Measurements from ENCODE around the gene DLAT. TPM values are rescaled to one million over a fixed set of nuclear protein-coding genes. Genes with fewer than 3 reads are reported as not detected.
"Not testable (repeated sequence)": the region's sequence is repeated elsewhere in the genome, so short reads cannot be mapped to it uniquely, and the experiment has no call there.

Gene DLAT
- total RNA-seq, 4 donors from 2014 or later = 33.9 to 52.0 (median 39.0) TPM

- 96% methylated on average over 6 of the region's 6 CpGs for WGBS, 2 donors
- TF ChIP-seq CTCF (IDR thresholded peaks at IDR 0.05) = no peak
- TF ChIP-seq POLR2A (IDR thresholded peaks at IDR 0.05) = no peak
- no peaks in the 10 kb centered on the region for H3K27me3 ChIP-seq
- no peak for DNase-seq
- no peaks in the 10 kb centered on the region for H3K4me1 ChIP-seq
- no peaks in the 10 kb centered on the region for H3K9me3 ChIP-seq
- peaks cover 25 to 26% of the 10 kb centered on the region in 2 donors for H3K36me3 ChIP-seq
- intact Hi-C loops (cut with DNase I) = no loop called here
- H3K4me3 ChIP-seq (replicated peaks in 1 of 3) = no peak overlapping the region
- H3K27ac ChIP-seq = no peak overlapping the region
Measured at GRCh38 chr11:112002491-112003216, 22.6 kb upstream of the DLAT start.

GRCh38 chr11:112004389-112004788 is 20.8 kb upstream of the DLAT start:
- H3K4me3 ChIP-seq (replicated peaks in 1 of 3) = no peak overlapping the region
- H3K4me1 ChIP-seq = no peaks in the 10 kb centered on the region
- H3K36me3 ChIP-seq = peaks cover 14 to 22% of the 10 kb centered on the region in 2 donors
- H3K9me3 ChIP-seq = no peaks in the 10 kb centered on the region
- DNase-seq = no peak
- TF ChIP-seq CTCF (IDR thresholded peaks at IDR 0.05) = peak in 1 of 6 experiments; percentile 10
- no peak for TF ChIP-seq POLR2A (IDR thresholded peaks at IDR 0.05)
- H3K27ac ChIP-seq = no peak overlapping the region
- H3K27me3 ChIP-seq = no peaks in the 10 kb centered on the region
- WGBS, 2 donors = 76 to 95% methylated on average over 4 of the region's 4 CpGs
- intact Hi-C loops (cut with DNase I) = no loop called here

GRCh38 chr11:112005422-112006094 is 19.6 kb upstream of the DLAT start:
- intact Hi-C loops (cut with DNase I) = no loop called here
- WGBS, 2 donors = 90 to 95% methylated on average over 11 of the region's 11 CpGs
- no peak for TF ChIP-seq CTCF (IDR thresholded peaks at IDR 0.05)
- no peak for TF ChIP-seq POLR2A (IDR thresholded peaks at IDR 0.05)
- no peak for DNase-seq
- Histone ChIP-seq H3K36me3 (peaks cover 9 to 16% of the 10 kb centered on the region in 2 donors), H3K9me3 (no peaks in the 10 kb centered on the region), H3K27ac (no peak overlapping the region), H3K4me3 (replicated peaks in 1 of 3) (no peak overlapping the region), H3K27me3 (no peaks in the 10 kb centered on the region), H3K4me1 (no peaks in the 10 kb centered on the region)

GRCh38 chr11:112006095-112006441 is 19.1 kb upstream of the DLAT start:
- H3K27me3 ChIP-seq; H3K9me3 ChIP-seq; intact Hi-C loops (cut with DNase I); DNase-seq; H3K27ac ChIP-seq; H3K4me1 ChIP-seq; H3K4me3 ChIP-seq (replicated peaks in 1 of 3): not testable (repeated sequence)
- WGBS, 2 donors = 81 to 90% methylated on average over 4 of the region's 4 CpGs
- peaks cover 9 to 12% of the 10 kb centered on the region in 2 donors for H3K36me3 ChIP-seq

GRCh38 chr11:112011451-112011850 is 13.8 kb upstream of the DLAT start:
- H3K9me3 ChIP-seq; H3K36me3 ChIP-seq; H3K27me3 ChIP-seq; H3K4me1 ChIP-seq; DNase-seq; H3K4me3 ChIP-seq (replicated peaks in 1 of 3); H3K27ac ChIP-seq; intact Hi-C loops (cut with DNase I): not testable (repeated sequence)
- 89 to 97% methylated on average over 5 of the region's 5 CpGs for WGBS, 2 donors

- no peak for DNase-seq
- 88 to 99% methylated on average over 4 of the region's 4 CpGs for whole genome bisulfite sequencing, 2 donors
- no peaks in the 10 kb centered on the region for H3K9me3 ChIP-seq
- H3K4me3 ChIP-seq (replicated peaks in 1 of 3) = no peak overlapping the region
- no peaks in the 10 kb centered on the region for H3K27me3 ChIP-seq
- no peaks in the 10 kb centered on the region for H3K36me3 ChIP-seq
- TF ChIP-seq CTCF (IDR thresholded peaks at IDR 0.05) (no peak), POLR2A (IDR thresholded peaks at IDR 0.05) (no peak)
- intact Hi-C loops (cut with DNase I) = no loop called here
- H3K4me1 ChIP-seq = no peaks in the 10 kb centered on the region
- no peak overlapping the region for H3K27ac ChIP-seq
Measured at GRCh38 chr11:112012874-112013273, 12.3 kb upstream of the DLAT start.
